Trophoblast cell (in vitro differentiated cells and primary cell): ENCODE data around the gene AQP11.
A peak's percentile ranks its signal among the peaks of the same experiment; 100 is the strongest.

Experiments
- DNase-seq, 2 donors: peaks; one replicate each; pipeline ENCODE4 v3.0.0-alpha.2; 2016
- H2AFZ ChIP-seq: 2 replicates; pipeline ENCODE4 v1.6.1; 2013; ENCODE audit warnings: low read length, moderate library complexity, mild to moderate bottlenecking; ENCODE audit not compliant: insufficient read depth, poor library complexity
- H2AK5ac ChIP-seq: 2 replicates; pipeline ENCODE4 v1.6.1; 2013; ENCODE audit warnings: mild to moderate bottlenecking, low read length
- H2BK120ac ChIP-seq: 2 replicates; pipeline ENCODE4 v1.6.1; 2013; ENCODE audit warnings: low read length, mild to moderate bottlenecking, moderate library complexity; ENCODE audit not compliant: insufficient read depth, poor library complexity
- H2BK12ac ChIP-seq: 2 replicates; pipeline ENCODE4 v1.6.1; 2013; ENCODE audit warnings: mild to moderate bottlenecking, low read length, moderate library complexity
- H2BK5ac ChIP-seq: 2 replicates; pipeline ENCODE4 v1.6.1; 2013; ENCODE audit warnings: low read length, low read depth, moderate library complexity, mild to moderate bottlenecking; ENCODE audit not compliant: poor library complexity
- H3K14ac ChIP-seq: 2 replicates; pipeline ENCODE4 v1.6.1; 2013; ENCODE audit warnings: mild to moderate bottlenecking, low read length
- H3K18ac ChIP-seq: 2 replicates; pipeline ENCODE4 v1.6.1; 2013; ENCODE audit warnings: mild to moderate bottlenecking, low read length
- H3K23ac ChIP-seq: 2 replicates; pipeline ENCODE4 v1.6.1; 2013; ENCODE audit warnings: low read length
- H3K27ac ChIP-seq: 2 replicates; pipeline ENCODE4 v1.5.1; 2013; ENCODE audit warnings: low read depth, mild to moderate bottlenecking, inconsistent platforms, low read length, moderate library complexity
- H3K27me3 ChIP-seq: 2 replicates; pipeline ENCODE4 v1.6.1; 2013; ENCODE audit warnings: inconsistent platforms, mild to moderate bottlenecking, low read length, moderate library complexity; ENCODE audit not compliant: insufficient read depth
- H3K36me3 ChIP-seq, 2 experiments: 1 replicate in 1 of 2; 2 replicates in 1 of 2; pipeline ENCODE4 v1.6.1; 2013; ENCODE audit warnings: low read length in 2 of 2, mild to moderate bottlenecking in 2 of 2, moderate library complexity in 1 of 2; ENCODE audit not compliant: insufficient read depth in 2 of 2, control insufficient read depth in 1 of 2
- H3K4ac ChIP-seq: 2 replicates; pipeline ENCODE4 v1.6.1; 2013; ENCODE audit warnings: low read depth, mild to moderate bottlenecking, low read length, moderate library complexity
- H3K4me1 ChIP-seq, 2 experiments: 1 replicate in 1 of 2; 2 replicates in 1 of 2; pipeline ENCODE4 v1.6.1; 2013; ENCODE audit warnings: low read length in 2 of 2, mild to moderate bottlenecking in 2 of 2, moderate library complexity in 1 of 2; ENCODE audit not compliant: insufficient read depth in 2 of 2, control insufficient read depth in 1 of 2
- H3K4me2 ChIP-seq: 2 replicates; pipeline ENCODE4 v1.6.1; 2013; ENCODE audit warnings: inconsistent platforms, mild to moderate bottlenecking, low read length, moderate library complexity
- H3K4me3 ChIP-seq: 2 replicates; pipeline ENCODE4 v1.5.1; 2013; ENCODE audit warnings: mild to moderate bottlenecking, low read depth, low read length, inconsistent platforms
- H3K79me1 ChIP-seq: one replicate; pipeline ENCODE4 v1.6.1; 2013; ENCODE audit warnings: low read length
- H3K79me2 ChIP-seq: 2 replicates; pipeline ENCODE4 v1.6.1; 2013; ENCODE audit warnings: low read length, mild to moderate bottlenecking; ENCODE audit not compliant: control insufficient read depth, insufficient read depth, poor library complexity
- H3K9ac ChIP-seq: 2 replicates; pipeline ENCODE4 v1.6.1; 2013; ENCODE audit warnings: mild to moderate bottlenecking, low read length
- H3K9me3 ChIP-seq: 2 replicates; pipeline ENCODE4 v1.6.1; 2013; ENCODE audit warnings: low read depth, mild to moderate bottlenecking, control low read depth, inconsistent platforms, low read length; ENCODE audit not compliant: insufficient read depth
- H4K12ac ChIP-seq: 2 replicates; pipeline ENCODE4 v1.6.1; 2013; ENCODE audit warnings: low read depth, mild to moderate bottlenecking, low read length, moderate library complexity
- H4K8ac ChIP-seq: 2 replicates; pipeline ENCODE4 v1.6.1; 2013; ENCODE audit warnings: low read depth, mild to moderate bottlenecking, low read length, moderate library complexity
- H4K91ac ChIP-seq: one replicate; pipeline ENCODE4 v1.6.1; 2013; ENCODE audit warnings: low read depth, mild to moderate bottlenecking, low read length, moderate library complexity
- WGBS: extraction: QIAGEN DNeasy Blood & Tissue Kit; methylation state at CpG from one replicate; pipeline ENCODE4 v1.1.7; 2013; ENCODE audit warnings: missing lambda C conversion rate; ENCODE audit not compliant: insufficient read length, insufficient coverage; ENCODE audit errors: extremely low coverage; 5-methylcytosine and 5-hydroxymethylcytosine counted together

The AQP11 gene

GRCh38 chr11:77650123-77650522, 60.4 kb downstream of the AQP11 start:
- Histone ChIP-seq H3K27ac (no peak overlapping the region), H3K4me2 (no peak overlapping the region), H3K36me3 (no peaks in the 10 kb centered on the region), H3K27me3 (no peaks in the 10 kb centered on the region), H2AFZ (no peak overlapping the region), H4K8ac (no peak overlapping the region), H2BK12ac (no peak overlapping the region), H3K4me1 (no peaks in the 10 kb centered on the region), H3K9me3 (no peaks in the 10 kb centered on the region), H3K18ac (no peak overlapping the region), H3K4ac (no peak overlapping the region), H3K4me3 (no peak overlapping the region), H3K23ac (no peak overlapping the region), H4K12ac (no peak overlapping the region), H2BK5ac (no peak overlapping the region), H2AK5ac (no peak overlapping the region), H2BK120ac (no peak overlapping the region), H4K91ac (no peak overlapping the region), H3K9ac (no peak overlapping the region), H3K79me2 (no peaks in the 10 kb centered on the region), H3K14ac (no peak overlapping the region), H3K79me1 (no peaks in the 10 kb centered on the region)
- no CpG with 5 or more reads among the region's 3 CpGs for WGBS
- no peak for DNase-seq

GRCh38 chr11:77654770-77655434, 65.1 kb downstream of the AQP11 start:
- Histone ChIP-seq H3K9ac (no peak overlapping the region), H3K27me3 (no peaks in the 10 kb centered on the region), H3K9me3 (no peaks in the 10 kb centered on the region), H3K27ac (no peak overlapping the region), H2BK5ac (no peak overlapping the region), H3K4me3 (no peak overlapping the region), H3K79me1 (no peaks in the 10 kb centered on the region), H4K12ac (no peak overlapping the region), H4K91ac (no peak overlapping the region), H2AK5ac (no peak overlapping the region), H3K14ac (no peak overlapping the region), H2BK12ac (no peak overlapping the region), H4K8ac (no peak overlapping the region), H3K36me3 (no peaks in the 10 kb centered on the region), H3K4me1 (no peaks in the 10 kb centered on the region), H3K18ac (no peak overlapping the region), H2BK120ac (no peak overlapping the region), H3K23ac (no peak overlapping the region), H3K4ac (no peak overlapping the region), H3K79me2 (no peaks in the 10 kb centered on the region), H3K4me2 (no peak overlapping the region), H2AFZ (no peak overlapping the region)
- peak; percentile 91 to 92 for DNase-seq
- no CpG with 5 or more reads among the region's 4 CpGs for WGBS

- Histone ChIP-seq H3K9me3 (no peaks in the 10 kb centered on the region), H2AFZ (no peak overlapping the region), H2BK12ac (no peak overlapping the region), H3K4ac (no peak overlapping the region), H2BK5ac (no peak overlapping the region), H4K12ac (no peak overlapping the region), H3K14ac (no peak overlapping the region), H4K8ac (no peak overlapping the region), H4K91ac (no peak overlapping the region), H2BK120ac (no peak overlapping the region), H3K27ac (no peak overlapping the region), H3K18ac (no peak overlapping the region), H3K4me1 (no peaks in the 10 kb centered on the region), H3K36me3 (no peaks in the 10 kb centered on the region), H3K79me1 (no peaks in the 10 kb centered on the region), H3K79me2 (no peaks in the 10 kb centered on the region), H3K4me2 (no peak overlapping the region), H3K23ac (no peak overlapping the region), H3K4me3 (no peak overlapping the region), H3K27me3 (no peaks in the 10 kb centered on the region), H2AK5ac (no peak overlapping the region), H3K9ac (no peak overlapping the region)
- WGBS, result no CpG with 5 or more reads among the region's 7 CpGs
- no peak for DNase-seq
These were observed 66.6 kb downstream of the AQP11 start for GRCh38 chr11:77656362-77656761.

GRCh38 chr11:77658213-77659013, 68.7 kb downstream of the AQP11 start:
- H3K4ac ChIP-seq, result no peak overlapping the region
- H2BK12ac ChIP-seq, result no peak overlapping the region
- no peak overlapping the region for H3K27ac ChIP-seq
- no peak overlapping the region for H4K12ac ChIP-seq
- no peak overlapping the region for H3K18ac ChIP-seq
- no peak overlapping the region for H3K23ac ChIP-seq
- H4K91ac ChIP-seq, result no peak overlapping the region
- no peaks in the 10 kb centered on the region for H3K79me1 ChIP-seq
- no peak overlapping the region for H2AFZ ChIP-seq
- DNase-seq, result peak in 1 of 2 donors; percentile 61
- H3K14ac ChIP-seq, result no peak overlapping the region
- no peak overlapping the region for H3K4me2 ChIP-seq
- no peaks in the 10 kb centered on the region for H3K79me2 ChIP-seq
- H3K9me3 ChIP-seq, result no peaks in the 10 kb centered on the region
- H3K27me3 ChIP-seq, result no peaks in the 10 kb centered on the region
- no peaks in the 10 kb centered on the region for H3K36me3 ChIP-seq
- H3K4me1 ChIP-seq, result no peaks in the 10 kb centered on the region
- H3K4me3 ChIP-seq, result no peak overlapping the region
- no peak overlapping the region for H2BK5ac ChIP-seq
- no peak overlapping the region for H3K9ac ChIP-seq
- WGBS, result no CpG with 5 or more reads among the region's 4 CpGs
- no peak overlapping the region for H2AK5ac ChIP-seq
- H2BK120ac ChIP-seq, result no peak overlapping the region
- H4K8ac ChIP-seq, result no peak overlapping the region
